Fibroblast of gingiva (primary cell): Measurements from ENCODE around the gene CTNNBIP1.

ENCODE experiments used
- DNase-seq: peaks from one replicate; pipeline ENCODE4 v3.0.0-alpha.2; 2011; ENCODE audit warnings: low read depth

CTNNBIP1 gene

GRCh38 chr1:9852410-9853248 is 57.4 kb downstream of the CTNNBIP1 start:
- DNase-seq, result peak; percentile 54

GRCh38 chr1:9852004-9852403 is 58.1 kb downstream of the CTNNBIP1 start:
- no peak for DNase-seq

- no peak for DNase-seq
Observed at GRCh38 chr1:9850442-9851162, 59.5 kb downstream of the CTNNBIP1 start.

GRCh38 chr1:9849691-9850441 is 60.2 kb downstream of the CTNNBIP1 start:
- DNase-seq, result no peak

GRCh38 chr1:9848022-9848421 is 62.0 kb downstream of the CTNNBIP1 start:
- no peak for DNase-seq

GRCh38 chr1:9847269-9847668 is 62.8 kb downstream of the CTNNBIP1 start:
- DNase-seq, result no peak

- no peak for DNase-seq
Observed at GRCh38 chr1:9846611-9847171, 63.4 kb downstream of the CTNNBIP1 start.

- no peak for DNase-seq
Observed at GRCh38 chr1:9845914-9846313, 64.2 kb downstream of the CTNNBIP1 start.

- DNase-seq, result no peak
Observed at GRCh38 chr1:9844756-9845155, 65.3 kb downstream of the CTNNBIP1 start.

GRCh38 chr1:9844106-9844505 is 66.0 kb downstream of the CTNNBIP1 start:
- DNase-seq, result no peak

- DNase-seq, result no peak
Observed at GRCh38 chr1:9843576-9843945, 66.5 kb downstream of the CTNNBIP1 start.

- DNase-seq, result no peak
Observed at GRCh38 chr1:9842781-9843575, 67.1 kb downstream of the CTNNBIP1 start.

- no peak for DNase-seq
Observed at GRCh38 chr1:9842073-9842711, 67.9 kb downstream of the CTNNBIP1 start.

- DNase-seq, result no peak
Observed at GRCh38 chr1:9841460-9841859, 68.6 kb downstream of the CTNNBIP1 start.

- DNase-seq, result no peak
Observed at GRCh38 chr1:9840176-9840575, 69.9 kb downstream of the CTNNBIP1 start.

GRCh38 chr1:9838946-9839345 is 71.1 kb downstream of the CTNNBIP1 start:
- DNase-seq, result no peak

- no peak for DNase-seq
Observed at GRCh38 chr1:9836632-9836960, 73.5 kb downstream of the CTNNBIP1 start.

GRCh38 chr1:9835758-9836631 is 74.1 kb downstream of the CTNNBIP1 start:
- DNase-seq, result no peak

- DNase-seq, result no peak
Observed at GRCh38 chr1:9835404-9835757, 74.7 kb downstream of the CTNNBIP1 start.

GRCh38 chr1:9833632-9834031 is 76.4 kb downstream of the CTNNBIP1 start:
- no peak for DNase-seq
